Islet of Langerhans (tissue), 1 donor: ENCODE results near the gene IL18R1.

Experiments used
- FAIRE-seq: peaks from one replicate; lab custom pipeline; 2011; peaks lifted over from hg19 to GRCh38; lab: Jason Lieb, UNC

IL18R1 gene

DNA sequence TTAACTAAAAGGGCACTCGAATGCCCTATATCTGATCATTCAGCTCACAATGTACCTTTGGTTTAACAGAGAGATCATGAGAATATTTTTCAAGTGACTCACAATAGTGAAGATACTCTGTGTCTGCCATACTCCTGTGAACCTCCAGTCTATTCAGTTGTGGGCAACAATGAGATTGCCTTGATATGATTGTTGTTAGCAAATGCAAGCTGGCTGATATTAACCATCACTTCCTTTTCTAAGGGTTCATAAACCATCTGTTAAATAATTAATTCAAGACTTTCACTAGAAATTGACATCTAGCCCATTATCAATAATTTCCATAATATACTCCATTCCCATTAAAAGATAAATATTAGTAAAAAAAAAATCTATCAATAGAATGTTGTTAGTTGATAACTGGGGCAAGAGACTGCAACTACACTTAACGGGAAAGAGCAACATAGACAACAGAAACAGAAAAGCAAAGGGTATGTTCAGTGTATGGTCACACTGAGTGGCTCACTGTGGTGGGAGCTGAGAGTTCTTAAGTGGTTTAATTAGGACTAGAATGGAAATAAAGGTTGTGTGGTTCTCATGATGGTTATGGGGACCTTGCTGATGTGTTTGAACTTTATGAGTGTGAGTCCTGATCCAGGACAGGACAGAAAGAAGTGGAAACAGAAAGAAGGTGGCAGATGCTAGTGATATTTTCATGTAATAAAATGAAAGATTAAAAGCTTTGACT lies 79.2 kb downstream of the IL18R1 start:
- no peak for FAIRE-seq

DNA sequence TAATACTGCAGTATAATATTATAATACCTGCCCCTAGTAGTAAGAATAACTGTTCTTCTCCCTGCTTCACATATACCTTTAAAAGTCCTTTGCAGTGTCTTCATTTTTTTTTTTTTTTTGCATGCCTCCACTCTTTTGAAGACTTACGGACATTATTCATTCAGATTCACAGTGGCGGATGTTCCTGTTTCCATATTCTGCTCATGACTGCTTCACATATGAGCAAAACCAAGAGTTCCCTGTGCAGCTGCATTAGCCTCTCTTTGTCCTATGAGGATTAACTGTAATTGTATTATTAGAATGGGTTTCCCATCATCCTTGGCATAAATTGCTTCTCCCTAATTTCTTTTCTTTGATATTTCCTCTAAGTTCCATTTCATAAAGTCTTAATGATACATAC lies 80.1 kb downstream of the IL18R1 start:
- FAIRE-seq, result no peak

DNA sequence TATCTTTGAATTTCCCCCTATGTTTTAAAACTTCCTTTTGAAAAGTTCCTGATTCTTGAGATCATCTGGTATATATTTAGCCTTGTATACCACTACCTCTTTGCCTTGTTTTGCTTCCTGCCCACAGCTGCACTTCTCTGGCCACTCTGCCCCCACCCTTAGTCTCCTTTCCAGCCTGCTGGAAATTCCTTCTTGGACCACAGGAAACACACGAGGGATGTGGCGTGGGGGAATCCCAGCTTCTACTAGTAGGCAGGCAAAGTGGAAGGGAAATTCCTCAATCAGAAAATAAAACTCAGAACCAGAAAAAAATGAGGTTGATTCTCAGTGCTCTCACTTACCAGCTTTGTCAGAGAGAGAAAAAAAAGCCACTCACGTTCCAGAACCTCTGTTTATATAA lies 80.7 kb downstream of the IL18R1 start:
- no peak for FAIRE-seq

DNA sequence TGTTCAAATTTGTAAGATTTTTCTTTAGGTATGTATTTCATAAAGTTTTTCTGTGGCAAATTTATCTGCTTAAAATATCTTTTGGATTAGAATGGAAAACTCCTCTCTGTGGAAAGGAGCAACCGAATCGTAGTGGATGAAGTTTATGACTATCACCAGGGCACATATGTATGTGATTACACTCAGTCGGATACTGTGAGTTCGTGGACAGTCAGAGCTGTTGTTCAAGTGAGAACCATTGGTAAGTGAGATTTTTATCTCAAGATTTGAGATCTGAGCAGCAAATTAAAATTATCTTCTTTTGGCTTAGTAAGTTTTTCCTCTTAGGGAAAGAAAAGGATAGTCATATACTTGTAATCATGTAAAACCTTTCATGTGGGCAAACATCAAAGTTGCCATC lies 81.5 kb downstream of the IL18R1 start:
- FAIRE-seq, result no peak

DNA sequence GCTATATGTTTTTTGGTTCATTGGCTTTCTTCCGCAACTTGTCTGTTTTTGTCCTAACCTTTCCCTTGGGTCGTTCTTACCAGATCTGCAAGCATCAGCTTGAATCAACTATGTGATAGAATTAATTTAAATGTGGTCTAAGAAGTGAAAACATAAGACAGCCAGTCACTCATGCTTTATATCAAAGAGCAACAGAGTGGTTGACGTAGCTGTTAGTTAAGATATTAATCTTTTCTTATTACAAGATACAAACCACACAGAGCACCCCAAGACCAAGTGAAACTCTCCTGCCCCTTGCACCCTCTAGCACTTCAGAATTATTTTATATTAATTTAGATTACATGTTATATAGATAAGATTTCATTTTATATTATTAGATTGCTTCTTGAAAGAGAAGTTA lies 82.5 kb downstream of the IL18R1 start:
- FAIRE-seq, result no peak

DNA sequence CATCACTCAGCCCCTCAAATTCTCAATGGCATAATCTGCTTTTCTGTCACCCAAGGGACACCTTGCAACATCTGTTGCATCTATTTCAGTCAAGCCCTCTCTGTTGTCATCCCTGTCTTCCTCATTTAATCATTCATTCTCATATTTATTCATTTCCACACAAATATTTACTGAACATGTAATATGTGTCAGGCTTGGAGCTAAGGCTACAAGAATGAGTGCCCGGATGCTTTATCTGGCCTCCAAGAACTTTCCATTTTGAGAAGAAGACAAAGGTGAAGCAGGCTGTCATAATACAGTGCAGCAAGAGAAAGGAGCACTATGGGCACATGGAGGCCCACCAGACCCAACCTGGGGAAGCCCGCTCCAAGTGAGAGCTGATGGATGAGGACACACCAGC lies 83.0 kb downstream of the IL18R1 start:
- no peak for FAIRE-seq

DNA sequence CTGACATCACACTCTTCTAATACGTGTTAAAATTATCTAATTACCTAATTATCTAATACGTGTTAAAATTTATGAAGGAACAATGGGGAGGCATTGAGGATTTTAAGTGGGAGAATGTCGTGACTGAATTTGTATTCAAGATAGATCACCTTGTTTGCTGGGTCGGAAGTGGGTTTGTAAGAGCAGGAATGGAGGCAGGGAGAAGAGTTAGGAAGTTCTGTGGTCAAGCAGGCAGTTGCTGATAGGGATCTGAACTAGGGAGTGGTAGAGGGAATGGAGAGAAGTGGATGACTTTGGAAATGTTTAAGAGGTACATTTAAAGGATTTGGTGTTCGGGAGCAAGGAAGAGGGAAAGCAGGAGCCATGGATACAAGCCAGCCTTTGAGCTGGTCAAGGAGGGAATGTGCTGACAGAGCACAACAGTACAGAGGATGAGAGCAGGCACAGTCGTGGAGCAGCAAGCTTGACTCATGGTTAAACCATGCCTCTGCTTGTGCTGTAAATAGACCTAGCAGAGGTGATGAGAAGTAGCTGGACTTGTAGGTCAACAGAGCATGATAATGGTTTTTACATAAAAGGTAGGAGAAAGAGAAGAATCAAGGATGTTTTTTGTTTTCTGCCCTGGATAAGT lies 83.6 kb downstream of the IL18R1 start:
- FAIRE-seq, result no peak

DNA sequence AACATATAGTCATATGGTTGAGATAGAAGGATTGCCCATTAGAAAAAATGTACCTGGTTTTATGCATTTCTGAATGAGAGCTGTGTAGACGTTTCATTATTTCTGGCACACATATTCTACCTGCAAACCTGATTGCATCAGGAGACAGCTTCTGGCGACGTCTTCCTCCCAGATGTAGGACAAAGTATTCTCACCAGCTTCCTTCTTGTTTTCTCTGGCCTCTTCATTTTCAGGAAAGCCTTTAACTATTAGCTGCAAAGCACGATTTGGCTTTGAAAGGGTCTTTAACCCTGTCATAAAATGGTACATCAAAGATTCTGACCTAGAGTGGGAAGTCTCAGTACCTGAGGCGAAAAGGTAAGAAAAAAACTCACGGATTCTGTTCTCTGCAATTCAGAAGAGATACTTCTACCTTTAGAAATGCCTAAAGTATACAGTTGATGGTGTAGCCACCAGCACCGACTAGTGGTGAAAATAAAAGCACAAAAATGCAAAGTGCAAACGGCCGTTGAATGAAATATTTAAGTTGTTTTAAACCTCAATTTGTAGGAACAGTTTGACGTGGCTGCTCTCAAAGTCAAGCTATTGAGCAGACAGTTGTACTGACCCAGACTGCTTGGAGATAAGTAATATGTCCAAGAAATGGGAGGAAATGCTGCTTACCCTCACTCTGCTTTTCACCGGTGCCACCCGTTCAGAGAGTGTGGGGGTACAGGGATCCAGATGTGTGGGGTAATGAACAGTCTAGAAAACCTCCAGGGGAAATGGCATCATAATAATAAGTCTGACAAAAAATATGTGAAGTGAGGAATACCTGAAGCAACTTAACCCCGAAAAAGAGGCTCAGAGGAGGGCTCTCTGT lies 87.6 kb downstream of the IL18R1 start:
- FAIRE-seq, result no peak

DNA sequence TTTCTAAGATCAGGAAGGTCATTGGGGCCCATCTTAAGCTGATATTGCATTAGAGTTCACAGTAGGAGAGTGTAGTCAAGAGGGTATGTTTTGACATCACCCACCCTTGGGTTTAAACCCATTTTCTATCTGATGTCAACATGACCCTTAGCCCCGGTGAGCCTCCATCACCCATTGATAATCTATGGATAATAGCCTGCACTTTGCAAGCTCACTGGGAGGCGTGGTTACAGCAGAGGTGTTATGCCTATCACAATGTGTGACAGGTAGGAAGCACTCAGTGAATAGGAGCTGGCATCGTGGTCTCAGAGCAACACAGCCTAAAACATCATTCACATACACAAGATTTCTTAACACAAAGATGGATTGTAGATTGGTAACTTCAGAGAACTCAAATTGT lies 88.6 kb downstream of the IL18R1 start:
- FAIRE-seq, result no peak

DNA sequence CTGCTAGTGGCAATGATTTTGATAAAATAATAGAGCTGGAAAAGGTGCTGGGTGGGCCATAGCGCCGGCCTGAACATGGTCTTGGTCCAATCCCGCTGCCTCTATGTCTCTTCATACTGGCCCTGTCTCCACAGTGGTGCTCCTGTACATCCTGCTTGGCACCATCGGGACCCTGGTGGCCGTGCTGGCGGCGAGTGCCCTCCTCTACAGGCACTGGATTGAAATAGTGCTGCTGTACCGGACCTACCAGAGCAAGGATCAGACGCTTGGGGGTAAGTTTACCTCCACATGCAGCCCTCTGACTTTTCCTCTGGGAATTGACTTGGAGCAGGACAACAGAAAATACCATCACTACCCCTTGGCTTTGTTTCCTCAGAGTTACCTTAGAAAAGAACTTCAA lies 91.3 kb downstream of the IL18R1 start:
- FAIRE-seq, result no peak
